Measurements from ENCODE around the gene TANC1. TPM values are rescaled to one million over a fixed set of nuclear protein-coding genes. Genes with fewer than 3 reads are reported as not detected.

The TANC1 gene
- total RNA-seq, 4 donors from 2014 or later, result 27.1 to 57.4 (median 55.1) TPM

DNA sequence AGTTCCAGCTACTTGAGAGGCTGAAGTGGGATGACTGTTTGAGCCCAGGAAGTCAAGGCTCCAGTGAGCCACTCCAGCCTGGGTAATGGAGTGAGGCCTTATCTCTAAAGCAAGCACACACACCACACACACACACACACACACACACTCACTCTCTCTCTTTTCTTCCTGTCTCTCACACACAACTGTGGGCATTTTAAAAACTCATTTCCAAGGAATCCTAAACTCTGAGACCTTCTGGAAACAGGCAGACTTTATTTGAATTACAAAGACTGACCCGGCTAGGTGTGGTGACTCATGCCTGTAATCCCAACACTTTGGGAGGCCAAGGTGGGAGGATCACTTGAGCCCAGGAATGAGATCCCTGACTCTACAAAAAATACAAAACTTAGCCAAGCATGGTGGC is 296.7 kb downstream of the TANC1 start:
- no peak overlapping the region for H3K4me3 ChIP-seq

DNA sequence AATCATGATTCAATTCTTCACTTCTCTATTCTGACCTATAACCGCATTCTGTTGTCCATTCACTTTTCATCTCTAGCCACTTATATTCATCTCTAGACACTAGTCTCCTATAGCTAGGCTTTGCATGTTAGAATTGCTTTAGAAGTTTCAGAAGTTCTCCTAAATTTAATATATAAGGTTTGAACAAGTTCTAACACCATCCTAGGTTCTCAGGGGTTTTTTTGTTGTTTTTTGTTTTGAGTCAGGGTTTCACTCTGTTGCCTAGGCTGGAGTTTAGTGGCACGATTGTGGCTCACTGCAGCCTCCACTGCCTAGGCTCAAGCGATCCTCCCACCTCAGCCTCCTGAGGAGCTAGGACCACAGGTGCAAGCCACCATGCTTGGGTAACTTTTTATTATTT is 298.1 kb downstream of the TANC1 start:
- Histone ChIP-seq H3K4me1 (no peaks in the 10 kb centered on the region), H3K36me3 (peaks cover 0 to 9% (median 0%) of the 10 kb centered on the region in 3 donors), H3K4me3 (no peak overlapping the region), H3K27ac (no peak overlapping the region), H3K27me3 (no peaks in the 10 kb centered on the region), H3K9me3 (no peaks in the 10 kb centered on the region)
- TF ChIP-seq, protein P1, sequence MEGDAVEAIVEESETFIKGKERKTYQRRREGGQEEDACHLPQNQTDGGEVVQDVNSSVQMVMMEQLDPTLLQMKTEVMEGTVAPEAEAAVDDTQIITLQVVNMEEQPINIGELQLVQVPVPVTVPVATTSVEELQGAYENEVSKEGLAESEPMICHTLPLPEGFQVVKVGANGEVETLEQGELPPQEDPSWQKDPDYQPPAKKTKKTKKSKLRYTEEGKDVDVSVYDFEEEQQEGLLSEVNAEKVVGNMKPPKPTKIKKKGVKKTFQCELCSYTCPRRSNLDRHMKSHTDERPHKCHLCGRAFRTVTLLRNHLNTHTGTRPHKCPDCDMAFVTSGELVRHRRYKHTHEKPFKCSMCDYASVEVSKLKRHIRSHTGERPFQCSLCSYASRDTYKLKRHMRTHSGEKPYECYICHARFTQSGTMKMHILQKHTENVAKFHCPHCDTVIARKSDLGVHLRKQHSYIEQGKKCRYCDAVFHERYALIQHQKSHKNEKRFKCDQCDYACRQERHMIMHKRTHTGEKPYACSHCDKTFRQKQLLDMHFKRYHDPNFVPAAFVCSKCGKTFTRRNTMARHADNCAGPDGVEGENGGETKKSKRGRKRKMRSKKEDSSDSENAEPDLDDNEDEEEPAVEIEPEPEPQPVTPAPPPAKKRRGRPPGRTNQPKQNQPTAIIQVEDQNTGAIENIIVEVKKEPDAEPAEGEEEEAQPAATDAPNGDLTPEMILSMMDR (IDR thresholded peaks at IDR 0.05), result no peak
- TF ChIP-seq POLR2A (IDR thresholded peaks at IDR 0.05), result no peak
- no peak for DNase-seq

More for the DNA sequence above, 296.7 kb downstream of the TANC1 start:
- Histone ChIP-seq H3K9me3 (no peaks in the 10 kb centered on the region), H3K4me1 (no peaks in the 10 kb centered on the region), H3K27ac (no peak overlapping the region), H3K27me3 (no peaks in the 10 kb centered on the region), H3K36me3 (peaks cover 0 to 5% (median 0%) of the 10 kb centered on the region in 3 donors)
- no peak for TF ChIP-seq POLR2A (IDR thresholded peaks at IDR 0.05)
- TF ChIP-seq, protein P1 (IDR thresholded peaks at IDR 0.05), result no peak
- no peak for DNase-seq

DNA sequence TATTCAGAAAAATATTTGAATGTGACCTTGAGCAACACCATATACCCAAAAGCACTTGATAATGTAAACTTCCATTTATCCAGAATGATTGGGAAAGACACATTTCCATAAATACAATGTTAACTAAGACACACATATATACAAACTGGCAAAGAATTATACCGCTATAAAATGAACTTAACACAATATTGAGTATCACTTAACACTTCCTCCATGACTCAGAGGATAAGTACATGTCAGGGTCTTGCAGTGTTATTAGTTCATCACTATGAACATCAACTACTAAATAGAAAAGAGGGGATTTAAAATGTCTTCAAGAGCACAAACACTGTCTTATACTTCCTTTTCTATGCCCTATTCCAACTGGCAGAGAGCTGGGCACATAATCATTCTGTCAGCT is 299.5 kb downstream of the TANC1 start:
- TF ChIP-seq POLR2A (IDR thresholded peaks at IDR 0.05), result no peak
- TF ChIP-seq, protein P1 (IDR thresholded peaks at IDR 0.05), result no peak
- Histone ChIP-seq H3K36me3 (peaks cover 0 to 16% (median 0%) of the 10 kb centered on the region in 3 donors), H3K9me3 (no peaks in the 10 kb centered on the region), H3K27ac (no peak overlapping the region), H3K27me3 (no peaks in the 10 kb centered on the region), H3K4me1 (no peaks in the 10 kb centered on the region), H3K4me3 (no peak overlapping the region)
- DNase-seq, result no peak

DNA sequence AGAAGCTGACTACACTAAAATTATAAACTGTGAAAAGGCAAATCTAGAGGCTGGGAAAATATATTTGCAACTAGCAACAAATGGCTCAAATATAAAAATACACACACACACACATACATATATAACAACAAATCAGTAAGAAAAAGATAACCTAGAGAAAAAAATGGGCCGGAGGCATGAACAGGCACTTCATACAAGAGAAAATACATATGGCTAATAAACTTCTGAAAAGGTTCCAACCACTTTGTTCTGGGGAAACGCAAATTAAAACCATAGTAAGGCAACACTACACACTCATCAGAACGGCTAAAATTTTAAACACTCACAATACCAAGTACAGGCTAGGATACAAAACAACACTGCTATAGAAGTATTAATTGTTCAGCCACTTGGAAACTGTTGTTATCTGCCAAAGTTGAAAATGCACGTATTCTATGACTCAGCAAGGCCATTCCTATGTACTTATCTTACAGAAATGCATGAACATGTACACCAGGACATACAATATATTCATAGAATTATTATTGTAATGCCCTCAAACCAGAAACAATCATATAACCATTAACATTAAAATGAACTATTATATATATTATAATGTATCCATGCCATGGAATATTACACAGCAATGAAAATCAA is 302.4 kb downstream of the TANC1 start:
- Histone ChIP-seq H3K9me3 (no peaks in the 10 kb centered on the region), H3K4me3 (no peak overlapping the region), H3K27ac (no peak overlapping the region), H3K4me1 (no peaks in the 10 kb centered on the region), H3K27me3 (no peaks in the 10 kb centered on the region), H3K36me3 (peaks cover 0 to 11% (median 0%) of the 10 kb centered on the region in 3 donors)
- DNase-seq, result no peak
- TF ChIP-seq, protein P1 (IDR thresholded peaks at IDR 0.05), result no peak
- TF ChIP-seq POLR2A (IDR thresholded peaks at IDR 0.05), result no peak

DNA sequence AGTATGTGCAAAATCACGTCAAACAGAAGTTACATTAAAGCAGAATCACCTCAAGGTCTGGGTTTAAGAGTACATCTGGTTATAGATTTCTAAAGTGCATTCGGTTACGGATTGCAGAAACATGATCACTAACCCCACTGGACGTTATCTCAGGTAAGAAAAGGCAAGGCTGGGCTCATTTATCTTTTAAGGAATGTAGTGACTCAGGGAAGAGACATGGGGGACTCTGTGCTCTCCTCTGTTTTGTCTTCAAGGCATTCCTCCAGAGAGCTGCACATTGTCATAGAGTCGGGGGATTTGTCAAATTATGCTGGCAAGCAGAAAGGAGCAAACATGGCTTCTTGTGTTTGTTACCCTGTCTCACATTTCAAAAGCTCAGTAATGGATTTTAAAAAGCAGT is 303.7 kb downstream of the TANC1 start:
- TF ChIP-seq, protein P1 (IDR thresholded peaks at IDR 0.05), result no peak
- no peak for TF ChIP-seq POLR2A (IDR thresholded peaks at IDR 0.05)
- H3K36me3 ChIP-seq, result peaks cover 0 to 11% (median 0%) of the 10 kb centered on the region in 3 donors
- H3K27me3 ChIP-seq, result no peaks in the 10 kb centered on the region
- no peak overlapping the region for H3K4me3 ChIP-seq
- no peak for DNase-seq
- H3K4me1 ChIP-seq, result no peaks in the 10 kb centered on the region
- H3K9me3 ChIP-seq, result no peaks in the 10 kb centered on the region
- no peak overlapping the region for H3K27ac ChIP-seq
